ENCODE results near the gene LDLRAP1.

Gene LDLRAP1

DNA sequence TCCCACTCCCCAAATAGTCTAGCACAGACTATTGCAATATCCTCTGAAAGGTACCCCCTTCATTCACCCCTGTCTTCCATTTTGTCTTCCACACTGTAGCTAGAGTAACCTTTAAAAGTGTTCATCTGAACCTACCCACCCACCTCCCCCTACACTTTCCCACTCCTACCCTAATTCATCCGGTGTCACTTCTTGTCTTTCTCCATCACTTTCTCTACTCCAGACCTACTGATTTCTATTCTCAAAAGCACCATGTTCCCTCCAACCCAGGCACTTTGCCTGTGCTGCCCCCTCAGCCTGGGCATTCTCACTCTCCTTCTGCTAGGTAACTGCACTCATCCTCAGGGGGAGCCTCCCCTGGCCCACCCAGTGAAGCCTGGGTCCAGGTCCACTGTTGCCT lies 68.4 kb downstream of the LDLRAP1 start:
- DNase-seq: no peak

DNA sequence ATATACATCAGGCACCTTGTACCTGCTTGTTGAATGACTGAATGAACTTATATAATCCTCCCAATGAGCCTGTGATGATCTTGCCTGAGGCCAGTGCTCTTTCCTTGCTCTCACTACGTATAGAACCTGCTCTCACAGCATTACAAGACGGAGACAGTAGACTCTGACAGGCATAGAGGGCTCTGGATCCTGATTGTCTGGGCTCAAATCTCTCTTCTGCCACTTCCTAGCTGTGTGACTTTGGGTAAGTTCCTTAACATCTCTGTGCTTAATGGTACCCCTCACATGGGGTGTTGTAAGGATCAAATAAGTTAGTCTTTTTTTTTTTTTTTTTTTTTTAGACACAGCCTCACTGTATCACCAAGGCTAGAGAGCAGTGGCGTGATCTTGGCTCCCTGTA lies 69.0 kb downstream of the LDLRAP1 start:
- no peak for DNase-seq

DNA sequence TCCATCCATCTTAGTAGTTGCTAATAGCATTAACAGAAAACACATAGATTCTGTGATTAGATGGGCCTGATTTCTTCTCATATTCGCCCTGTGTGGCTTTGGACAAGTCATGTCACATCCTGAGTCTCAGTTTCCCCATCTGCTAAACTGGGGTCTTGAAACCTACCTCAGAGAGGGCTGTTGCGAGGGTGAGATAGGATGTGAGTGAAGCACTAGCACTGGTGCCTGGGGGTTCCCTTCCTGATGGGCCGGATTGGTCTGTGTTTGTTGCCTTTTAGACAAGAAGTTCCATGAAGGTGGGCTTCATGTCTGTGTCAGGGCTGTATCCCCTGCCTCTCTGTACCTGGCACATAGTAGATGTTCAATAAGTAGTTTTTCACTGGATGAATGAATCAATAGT lies 69.7 kb downstream of the LDLRAP1 start:
- DNase-seq: no peak

DNA sequence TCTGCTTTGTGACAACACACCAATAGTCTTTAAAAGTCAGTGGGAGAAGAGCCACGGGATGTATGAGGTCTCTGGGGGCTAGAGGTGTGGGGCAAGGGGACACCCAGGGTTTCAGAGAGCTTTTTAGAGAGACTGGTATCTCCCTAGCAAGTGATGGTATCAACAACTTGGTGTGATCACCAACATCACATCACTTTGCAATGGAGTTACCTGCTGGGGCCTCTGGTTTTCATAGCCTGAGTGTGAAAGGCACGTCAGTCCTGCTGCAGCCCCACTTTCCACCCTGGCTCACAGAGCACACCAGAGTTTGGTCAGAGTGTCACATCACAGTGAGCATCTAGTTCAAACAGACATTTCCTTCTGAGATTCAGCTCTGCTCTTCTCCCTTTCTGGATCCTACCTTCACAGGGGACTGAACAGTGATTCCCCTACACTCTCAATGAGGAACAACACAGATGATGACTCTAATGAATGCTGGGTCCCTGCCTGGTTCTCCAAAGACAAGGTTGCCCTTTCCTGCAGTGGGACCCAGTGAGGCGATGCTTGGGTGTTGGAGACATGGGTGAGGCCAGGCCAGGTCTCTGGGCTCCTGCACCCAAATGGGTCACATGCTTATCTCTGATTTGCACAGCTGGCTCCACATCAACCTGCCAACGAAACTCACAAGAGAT lies 71.2 kb downstream of the LDLRAP1 start:
- DNase-seq: no peak

DNA sequence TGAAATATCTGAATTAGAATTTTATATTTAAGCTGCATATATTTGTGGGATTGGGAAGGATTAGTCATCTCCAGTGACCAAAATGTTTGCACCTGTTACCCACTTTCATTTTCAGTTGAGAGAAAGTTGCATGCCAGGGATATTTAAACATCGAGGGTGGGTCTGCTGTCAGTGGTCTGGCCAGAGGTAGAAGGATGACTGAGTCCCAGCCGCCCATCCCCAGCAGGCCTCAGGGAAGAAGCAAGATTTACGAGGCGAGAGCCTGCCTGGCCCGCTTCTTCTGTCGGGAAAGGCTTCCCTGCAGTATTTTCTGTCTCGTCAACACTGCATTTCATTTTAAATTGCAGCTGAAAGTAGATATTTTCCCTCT lies 71.8 kb downstream of the LDLRAP1 start:
- DNase-seq: no peak

DNA sequence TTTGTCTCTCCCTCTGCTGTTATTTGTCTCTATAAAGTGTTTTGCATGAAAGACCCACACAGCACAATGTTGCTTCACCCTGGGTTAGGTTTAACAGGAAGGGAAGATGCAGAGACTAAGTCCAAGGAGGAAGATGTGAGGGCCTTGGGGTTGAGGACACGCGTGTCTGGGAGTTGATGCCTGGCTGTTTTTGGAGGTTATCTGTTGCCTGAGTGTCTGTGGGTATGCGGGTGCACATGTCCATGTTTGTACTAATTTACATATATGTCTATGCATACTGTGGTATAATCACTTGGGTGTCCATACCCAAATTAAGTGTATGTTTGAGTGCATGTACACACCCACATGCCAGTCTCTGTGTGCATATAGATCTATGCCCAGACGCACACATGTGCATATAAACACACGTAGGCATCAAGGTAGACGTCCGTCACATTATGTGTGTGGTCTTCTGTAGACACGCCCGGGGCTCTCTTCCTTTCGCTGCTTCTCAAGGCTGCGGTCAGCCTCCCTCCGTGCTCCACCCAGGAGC lies 72.2 kb downstream of the LDLRAP1 start:
- DNase-seq: no peak

DNA sequence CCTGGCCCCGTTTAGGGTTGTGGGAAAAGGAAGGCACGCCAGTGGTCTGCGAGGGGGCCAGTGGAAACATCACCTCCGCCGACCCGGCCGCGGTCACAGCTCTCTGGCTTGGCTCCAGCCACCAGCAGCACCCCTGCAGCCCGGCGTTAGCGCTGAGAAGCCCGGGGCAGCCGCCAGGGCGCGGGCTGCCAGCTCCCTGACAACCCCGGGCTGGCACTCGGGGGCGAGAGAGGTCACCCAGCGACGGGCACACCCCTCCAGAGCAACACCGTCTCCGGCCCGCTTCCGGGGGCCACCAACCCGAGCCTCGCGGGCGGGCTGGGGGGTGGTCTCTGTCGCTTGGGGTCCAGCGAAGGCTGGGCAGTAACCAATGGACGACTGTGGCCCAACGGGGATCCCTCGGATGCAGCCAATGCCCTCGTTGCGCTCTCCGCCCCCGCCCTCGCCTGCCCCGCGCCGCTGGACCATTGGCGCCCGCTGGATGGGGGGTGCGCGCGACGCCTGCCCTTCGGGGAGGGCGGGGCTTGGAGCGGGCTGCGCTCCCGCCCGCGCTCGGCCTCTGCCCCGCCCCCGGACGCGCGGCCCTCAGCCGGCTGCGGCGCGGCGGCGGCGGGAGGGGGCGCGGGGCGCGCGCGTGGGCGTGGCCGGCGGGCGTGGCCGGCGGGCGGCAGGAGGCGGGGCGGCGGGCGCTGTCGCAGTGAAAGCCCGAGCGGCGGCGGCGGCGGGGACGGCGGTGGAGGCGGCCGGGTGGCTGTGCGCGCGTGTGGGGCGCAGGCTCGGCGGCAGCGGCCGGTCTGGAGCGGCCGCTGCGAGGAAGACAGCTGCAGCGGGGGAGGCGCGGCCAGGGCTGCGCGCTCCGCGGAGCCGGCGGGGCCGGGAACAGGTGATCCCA lies 72.9 kb downstream of the LDLRAP1 start, which contains the start of gene MAN1C1:
Gene MAN1C1 (plus strand): TSS at position 697 of the 892 bp plus-strand sequence. CDS start 1,007 bp downstream, outside the sequence.
- peak; percentile 97 for DNase-seq

DNA sequence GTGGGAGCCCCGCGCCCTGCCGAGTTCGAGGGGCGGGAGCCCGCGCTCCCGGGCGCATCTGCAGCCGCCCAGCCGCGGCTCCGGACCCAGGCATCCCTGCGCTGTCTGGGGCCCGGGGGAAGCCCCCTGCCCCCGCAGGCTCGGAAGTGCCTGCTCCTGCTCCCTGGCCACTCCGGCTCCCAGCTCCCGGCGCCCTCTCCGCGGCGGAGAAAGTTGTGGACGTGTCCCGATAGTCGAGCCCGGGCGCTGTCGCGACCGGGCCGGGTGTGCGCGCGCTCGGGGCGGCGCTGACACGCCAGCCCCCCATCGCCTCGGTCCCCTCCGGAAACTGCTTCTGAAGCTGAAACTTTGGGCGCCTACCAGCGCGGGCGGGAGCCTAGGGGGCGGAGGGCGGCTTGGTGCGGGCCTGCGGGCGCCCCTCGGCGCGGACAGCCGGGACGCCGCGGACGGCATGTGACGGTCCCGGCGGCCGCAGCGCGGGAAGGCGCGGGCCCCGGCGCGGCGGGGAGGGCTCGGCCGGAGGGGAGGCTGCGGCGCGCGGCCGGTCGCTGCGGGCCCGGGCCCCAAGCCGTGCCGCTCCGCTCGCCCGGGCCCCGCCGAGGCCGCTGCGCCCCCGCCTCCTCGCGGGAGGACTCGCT lies 73.7 kb downstream of the LDLRAP1 start:
- DNase-seq: no peak

DNA sequence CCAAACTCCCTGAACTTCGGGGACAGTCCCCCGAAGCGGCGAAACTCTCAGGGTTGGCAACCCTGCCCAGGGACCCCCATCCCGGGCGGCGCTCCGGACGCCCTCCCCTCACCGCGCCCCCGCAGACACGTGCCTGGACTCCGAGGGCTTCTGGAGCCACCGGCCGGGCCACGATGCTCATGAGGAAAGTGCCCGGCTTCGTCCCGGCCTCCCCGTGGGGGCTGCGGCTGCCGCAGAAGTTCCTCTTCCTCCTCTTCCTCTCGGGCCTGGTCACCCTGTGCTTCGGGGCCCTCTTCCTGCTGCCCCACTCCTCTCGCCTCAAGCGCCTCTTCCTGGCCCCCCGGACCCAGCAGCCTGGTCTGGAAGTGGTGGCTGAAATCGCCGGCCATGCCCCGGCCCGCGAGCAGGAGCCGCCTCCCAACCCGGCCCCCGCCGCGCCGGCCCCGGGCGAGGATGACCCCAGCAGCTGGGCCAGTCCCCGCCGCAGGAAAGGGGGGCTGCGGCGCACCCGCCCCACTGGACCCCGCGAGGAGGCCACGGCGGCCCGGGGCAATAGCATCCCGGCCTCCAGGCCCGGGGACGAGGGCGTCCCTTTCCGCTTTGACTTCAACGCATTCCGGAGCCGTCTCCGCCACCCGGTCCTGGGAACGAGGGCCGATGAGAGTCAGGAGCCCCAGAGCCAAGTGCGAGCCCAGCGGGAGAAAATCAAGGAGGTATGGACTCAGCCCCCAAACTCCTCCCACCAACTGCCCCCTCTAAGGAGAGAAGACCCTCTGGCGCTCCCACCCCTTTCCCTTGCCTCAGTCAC lies 74.4 kb downstream of the LDLRAP1 start:
- DNase-seq: no peak

DNA sequence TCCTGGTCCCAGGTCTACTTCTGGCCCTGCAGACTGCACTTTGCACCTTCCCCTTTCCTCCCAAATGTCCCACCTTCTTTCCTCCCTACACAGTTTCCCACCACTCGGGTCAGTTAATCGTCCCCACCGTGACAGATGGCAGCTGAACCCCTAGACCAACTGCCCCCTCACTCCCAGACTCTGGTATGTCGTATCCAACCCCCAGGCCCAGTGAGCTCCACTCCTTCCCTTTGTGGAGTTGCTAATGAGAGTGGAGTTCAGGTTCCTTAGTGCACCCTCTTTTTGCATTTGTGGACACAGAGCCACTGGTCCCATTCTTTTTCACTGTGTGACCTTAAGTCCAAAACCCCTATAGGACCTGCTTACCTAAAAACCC lies 75.0 kb downstream of the LDLRAP1 start:
- no peak for DNase-seq

All from NCI-H1092 treated with DMSO at 0.1 percent for 48 hours (cell line).